LNCaP clone FGC (cell line): ENCODE results near the gene INMT.
A peak's percentile ranks its signal among the peaks of the same experiment; 100 is the strongest.

Source experiments
- DNase-seq: peaks from one replicate; pipeline ENCODE4 v3.0.0-alpha.2; 2011; ENCODE audit warnings: low read depth
- H3K4me3 ChIP-seq: 2 replicates; pipeline ENCODE4 v1.5.1; 2011; ENCODE audit warnings: mild to moderate bottlenecking, low read depth, low read length, control low read depth
- TF ChIP-seq, protein P1 (sequence below): IDR thresholded peaks from 2 replicates; pipeline ENCODE4 v1.5.1; 2012; ENCODE audit warnings: mild to moderate bottlenecking; ENCODE audit not compliant: control insufficient read depth, insufficient read depth; ENCODE audit errors: extremely low read depth

INMT gene

GRCh38 chr7:30771174-30771879, 19.4 kb downstream of the INMT start, which contains the start of gene MINDY4:
Gene MINDY4 (plus strand): TSS chr7:30771417. CDS start chr7:30771494, 77 bp downstream.
- DNase-seq, result no peak
- peak within 1 kb of the TSS; percentile 88 for H3K4me3 ChIP-seq
- TF ChIP-seq, protein P1, sequence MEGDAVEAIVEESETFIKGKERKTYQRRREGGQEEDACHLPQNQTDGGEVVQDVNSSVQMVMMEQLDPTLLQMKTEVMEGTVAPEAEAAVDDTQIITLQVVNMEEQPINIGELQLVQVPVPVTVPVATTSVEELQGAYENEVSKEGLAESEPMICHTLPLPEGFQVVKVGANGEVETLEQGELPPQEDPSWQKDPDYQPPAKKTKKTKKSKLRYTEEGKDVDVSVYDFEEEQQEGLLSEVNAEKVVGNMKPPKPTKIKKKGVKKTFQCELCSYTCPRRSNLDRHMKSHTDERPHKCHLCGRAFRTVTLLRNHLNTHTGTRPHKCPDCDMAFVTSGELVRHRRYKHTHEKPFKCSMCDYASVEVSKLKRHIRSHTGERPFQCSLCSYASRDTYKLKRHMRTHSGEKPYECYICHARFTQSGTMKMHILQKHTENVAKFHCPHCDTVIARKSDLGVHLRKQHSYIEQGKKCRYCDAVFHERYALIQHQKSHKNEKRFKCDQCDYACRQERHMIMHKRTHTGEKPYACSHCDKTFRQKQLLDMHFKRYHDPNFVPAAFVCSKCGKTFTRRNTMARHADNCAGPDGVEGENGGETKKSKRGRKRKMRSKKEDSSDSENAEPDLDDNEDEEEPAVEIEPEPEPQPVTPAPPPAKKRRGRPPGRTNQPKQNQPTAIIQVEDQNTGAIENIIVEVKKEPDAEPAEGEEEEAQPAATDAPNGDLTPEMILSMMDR, result no peak

DNA sequence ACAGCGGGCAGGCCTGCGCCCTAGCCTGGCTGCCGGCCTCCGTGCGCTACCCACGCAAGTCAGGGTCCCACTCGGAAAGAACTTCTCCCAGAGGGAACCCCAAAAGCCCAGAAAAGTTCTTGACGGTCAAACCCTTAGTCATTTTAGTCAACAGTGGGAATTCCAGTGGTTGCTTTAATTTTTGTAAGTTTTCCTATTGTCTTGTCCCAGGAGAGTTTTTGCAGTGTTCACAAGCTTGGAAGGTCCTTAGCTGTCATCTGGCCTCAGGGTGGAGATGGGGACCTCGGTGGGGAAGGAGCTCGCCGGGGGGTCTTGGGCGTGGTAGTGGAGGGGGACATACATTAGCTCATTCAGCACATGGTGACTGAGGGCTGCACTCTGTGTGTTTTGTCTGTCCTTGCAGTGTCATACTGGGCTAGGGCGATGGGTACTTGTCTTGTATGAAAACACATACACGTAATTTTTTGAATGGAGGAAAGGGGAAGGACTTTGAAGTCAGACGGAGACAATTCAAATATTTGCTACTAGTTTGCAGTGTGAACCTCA, 20.0 kb downstream of the INMT start:
- TF ChIP-seq, protein P1, result no peak
- peak overlapping the region; percentile 88 for H3K4me3 ChIP-seq
- no peak for DNase-seq

- no peak overlapping the region; the same call in 1 of the 2 replicates for H3K4me3 ChIP-seq
- DNase-seq, result no peak
- TF ChIP-seq, protein P1, result no peak
Observed at GRCh38 chr7:30772984-30773383, 21.0 kb downstream of the INMT start.

- TF ChIP-seq, protein P1, result no peak
- DNase-seq, result no peak
- no peak overlapping the region for H3K4me3 ChIP-seq
Observed at GRCh38 chr7:30775992-30776391, 24.1 kb downstream of the INMT start.

DNA sequence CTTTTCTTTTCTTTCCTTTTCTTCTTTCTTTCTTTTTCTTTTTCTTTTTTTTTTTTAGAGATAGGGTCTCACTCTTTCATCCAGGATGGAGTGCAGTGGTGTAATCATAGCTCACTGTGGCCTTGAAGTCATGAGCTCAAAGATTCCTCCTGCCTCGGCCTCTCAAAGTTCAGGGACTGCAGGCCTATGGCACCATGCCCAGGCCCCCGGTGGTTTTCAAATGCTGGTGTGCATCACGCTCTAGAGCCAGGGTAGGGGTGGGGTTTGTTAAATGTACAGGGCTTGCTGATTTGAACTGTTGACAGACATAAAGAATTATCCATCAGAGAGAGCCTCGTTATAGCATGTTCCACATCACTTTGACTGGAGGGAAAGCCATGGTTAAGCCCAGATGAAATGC, 25.0 kb downstream of the INMT start:
- TF ChIP-seq, protein P1, result no peak
- H3K4me3 ChIP-seq, result no peak overlapping the region
- no peak for DNase-seq

DNA sequence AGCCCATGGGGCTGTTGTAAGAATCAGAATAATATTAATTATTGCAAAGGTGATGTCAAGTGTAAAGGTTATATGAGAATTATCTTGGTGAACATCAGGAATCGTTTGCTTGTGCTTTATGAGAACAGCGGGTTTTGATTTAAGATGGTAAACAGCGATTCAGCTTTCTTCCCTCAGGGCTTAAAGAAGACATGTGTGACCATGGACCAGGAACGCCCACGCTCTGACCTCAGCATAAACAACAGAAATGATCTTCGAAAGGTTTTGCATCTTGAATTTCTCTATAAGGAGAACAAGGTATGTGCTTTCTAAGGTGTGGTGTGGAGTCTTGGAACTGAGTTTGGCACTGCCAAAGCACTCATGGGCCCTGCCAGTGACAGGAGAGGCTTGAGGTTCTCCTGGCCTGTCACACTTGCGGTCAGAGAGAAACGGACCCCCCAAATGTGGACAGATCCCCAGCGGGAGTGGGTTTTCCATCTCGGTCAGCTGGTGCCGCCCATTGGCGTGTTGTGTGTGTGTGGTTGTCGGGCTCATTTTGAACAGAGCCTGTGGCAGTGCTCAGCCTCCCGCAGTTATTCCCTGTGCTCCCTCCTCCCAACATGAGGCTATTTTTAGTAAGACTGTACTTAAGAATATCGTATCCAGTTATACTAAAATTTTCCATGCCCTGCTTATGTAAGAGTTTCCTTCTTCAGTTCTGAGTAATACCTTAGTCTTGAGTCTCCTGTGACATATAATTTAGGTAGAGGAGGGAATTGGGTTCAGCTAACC, 26.5 kb downstream of the INMT start:
- TF ChIP-seq, protein P1, result no peak
- peak; percentile 91 for DNase-seq

More for the DNA sequence above, 26.5 kb downstream of the INMT start:
- peak overlapping the region; percentile 10; the same call in 1 of the 2 replicates for H3K4me3 ChIP-seq
